ENCODE measurements around the gene ZNF74.

GRCh38 chr22:20426259-20426615, 32.3 kb downstream of the ZNF74 start:
- TF ChIP-seq, protein P1, sequence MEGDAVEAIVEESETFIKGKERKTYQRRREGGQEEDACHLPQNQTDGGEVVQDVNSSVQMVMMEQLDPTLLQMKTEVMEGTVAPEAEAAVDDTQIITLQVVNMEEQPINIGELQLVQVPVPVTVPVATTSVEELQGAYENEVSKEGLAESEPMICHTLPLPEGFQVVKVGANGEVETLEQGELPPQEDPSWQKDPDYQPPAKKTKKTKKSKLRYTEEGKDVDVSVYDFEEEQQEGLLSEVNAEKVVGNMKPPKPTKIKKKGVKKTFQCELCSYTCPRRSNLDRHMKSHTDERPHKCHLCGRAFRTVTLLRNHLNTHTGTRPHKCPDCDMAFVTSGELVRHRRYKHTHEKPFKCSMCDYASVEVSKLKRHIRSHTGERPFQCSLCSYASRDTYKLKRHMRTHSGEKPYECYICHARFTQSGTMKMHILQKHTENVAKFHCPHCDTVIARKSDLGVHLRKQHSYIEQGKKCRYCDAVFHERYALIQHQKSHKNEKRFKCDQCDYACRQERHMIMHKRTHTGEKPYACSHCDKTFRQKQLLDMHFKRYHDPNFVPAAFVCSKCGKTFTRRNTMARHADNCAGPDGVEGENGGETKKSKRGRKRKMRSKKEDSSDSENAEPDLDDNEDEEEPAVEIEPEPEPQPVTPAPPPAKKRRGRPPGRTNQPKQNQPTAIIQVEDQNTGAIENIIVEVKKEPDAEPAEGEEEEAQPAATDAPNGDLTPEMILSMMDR (IDR thresholded peaks at IDR 0.05), result no peak
- no peak for TF ChIP-seq POLR2A (IDR thresholded peaks at IDR 0.05)
